NCI-H2227 treated with DMSO at 0.1 percent for 48 hours (cell line): ENCODE data around the gene FBXO9.
"Not testable (repeated sequence)": the region's sequence is repeated elsewhere in the genome, so short reads cannot be mapped to it uniquely, and the experiment has no call there.

ENCODE experiments used
- DNase-seq: peaks from one replicate; lab custom pipeline; 2025; lab: John Stamatoyannopoulos, UW

Gene FBXO9

DNA sequence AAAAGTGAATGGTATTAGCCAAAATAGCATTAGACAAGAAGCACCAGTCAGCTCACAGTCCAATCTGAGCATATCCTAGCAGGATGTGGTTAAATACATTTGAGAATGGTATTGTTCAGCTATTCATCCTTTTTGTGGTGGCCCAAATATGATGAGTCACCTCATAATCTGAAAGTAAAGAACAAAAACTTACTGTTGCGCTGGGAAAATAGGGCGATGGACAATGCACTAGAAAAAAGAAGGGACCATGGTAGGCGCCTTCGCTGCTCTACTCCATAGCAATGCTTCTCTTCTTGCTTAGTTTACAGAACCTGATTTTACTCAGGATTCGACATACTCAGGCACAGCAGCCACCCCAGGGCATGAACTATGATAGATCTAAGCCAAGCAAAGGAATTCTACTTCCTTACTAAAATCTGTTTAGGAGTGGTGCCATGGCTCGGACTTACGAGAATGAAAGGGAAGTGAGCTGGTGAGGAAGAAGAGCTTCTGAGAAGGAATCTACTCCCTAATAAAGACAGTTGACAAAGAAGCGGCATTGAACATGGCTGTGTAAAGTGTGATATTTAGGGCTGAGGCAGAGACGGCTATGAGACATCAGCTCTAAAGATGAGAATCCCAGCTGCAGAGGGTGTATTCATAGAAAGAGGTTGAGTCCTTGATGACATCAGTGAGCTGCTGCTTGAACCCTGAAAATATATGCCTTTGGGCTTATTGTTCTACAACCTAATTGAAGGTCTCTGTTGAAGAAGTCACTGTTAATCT is 16.6 kb upstream of the FBXO9 start:
- no peak for DNase-seq

DNA sequence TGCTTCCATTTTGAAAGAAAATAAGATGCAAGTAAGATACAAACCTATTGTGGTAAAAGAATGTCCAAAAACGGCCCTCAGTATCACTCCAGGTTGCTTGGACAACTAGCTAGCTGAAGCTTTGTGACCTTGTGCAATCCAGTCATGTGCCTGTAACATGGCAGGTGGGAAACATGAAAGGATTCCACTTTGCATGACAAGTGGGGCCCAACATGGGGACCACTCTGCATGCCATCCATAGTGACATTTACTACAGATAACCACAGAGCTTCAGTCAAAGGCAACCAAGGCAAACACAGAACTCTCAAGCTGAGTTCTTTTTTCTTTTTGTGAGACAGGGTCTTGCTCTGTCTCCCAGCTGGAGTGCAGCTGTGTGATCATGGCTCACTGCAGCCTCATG is 15.8 kb upstream of the FBXO9 start:
- DNase-seq, result no peak

DNA sequence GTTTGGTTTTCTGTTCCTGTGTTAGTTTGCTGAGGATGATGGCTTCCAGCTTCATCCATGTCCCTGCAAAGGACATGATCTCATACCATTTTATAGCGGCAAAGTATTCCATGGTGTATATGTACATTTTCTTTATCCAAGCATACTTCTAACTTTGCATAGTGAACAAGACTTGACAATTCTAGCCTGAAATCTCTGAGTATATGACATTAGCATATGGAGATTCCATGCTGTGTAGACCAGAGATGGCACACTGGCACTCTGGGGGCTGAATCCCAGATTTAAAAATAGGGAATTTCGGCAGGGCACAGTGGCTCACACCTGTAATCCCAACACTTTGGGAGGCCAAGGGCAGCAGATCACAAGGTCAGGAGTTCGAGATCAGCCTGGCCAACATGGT is 13.1 kb upstream of the FBXO9 start:
- not testable (repeated sequence) for DNase-seq

DNA sequence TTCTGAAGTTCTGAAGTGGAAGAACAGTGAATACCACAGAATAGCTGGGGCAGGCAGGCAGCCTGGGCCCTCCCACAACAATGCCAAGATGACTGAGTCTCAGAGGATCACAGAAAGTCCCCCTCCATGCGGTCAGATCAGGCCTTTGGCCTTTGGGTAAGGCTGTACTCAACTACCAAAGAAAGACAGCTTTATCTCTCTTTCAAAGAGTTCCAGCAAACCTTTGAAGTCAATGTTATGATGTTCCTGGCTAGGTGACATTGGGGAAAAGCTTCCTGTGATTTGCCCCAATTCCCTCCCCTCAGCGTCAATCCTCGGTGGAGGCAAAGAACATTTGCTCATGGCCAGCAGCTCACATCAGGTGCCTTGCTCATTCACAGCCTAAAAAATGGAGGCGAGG is 10.7 kb upstream of the FBXO9 start:
- DNase-seq, result no peak

DNA sequence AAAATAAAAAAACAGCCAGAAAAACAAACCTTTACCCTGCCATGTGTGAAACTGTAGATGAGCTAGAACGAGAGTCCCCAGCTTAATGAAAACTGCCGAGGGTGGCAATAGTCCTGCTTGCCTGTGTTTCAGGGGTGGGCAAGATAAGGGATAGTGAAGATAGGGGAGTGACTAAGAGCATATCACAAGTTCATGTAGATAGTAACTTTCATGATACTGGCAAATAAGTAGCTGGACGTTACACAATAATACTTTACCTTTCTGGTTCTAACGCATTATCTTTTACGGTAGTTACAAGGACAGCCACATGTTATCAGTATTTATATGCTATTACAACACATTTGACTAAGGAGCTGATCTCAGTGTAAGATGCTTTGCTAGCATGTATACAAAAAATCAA is 9.3 kb upstream of the FBXO9 start:
- DNase-seq, result no peak

DNA sequence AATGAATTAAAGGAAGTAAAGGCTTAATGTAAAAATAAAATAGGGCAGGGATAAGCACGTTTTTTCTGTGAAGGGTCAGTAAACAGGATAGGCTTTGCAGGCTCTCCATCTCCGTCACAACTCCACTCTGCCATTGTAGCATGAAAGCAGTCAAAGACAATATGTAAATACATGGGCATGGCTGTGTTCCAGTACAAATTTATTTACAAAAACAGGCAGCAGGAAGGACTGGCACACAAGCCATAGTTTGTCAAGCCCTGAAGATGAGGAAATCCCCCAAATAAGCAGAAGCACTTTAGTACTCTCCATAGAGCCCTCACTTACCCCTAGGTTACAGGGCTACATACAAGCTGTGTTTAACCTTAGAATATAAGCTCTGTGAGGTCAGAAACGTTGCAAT is 8.9 kb upstream of the FBXO9 start:
- DNase-seq, result no peak

DNA sequence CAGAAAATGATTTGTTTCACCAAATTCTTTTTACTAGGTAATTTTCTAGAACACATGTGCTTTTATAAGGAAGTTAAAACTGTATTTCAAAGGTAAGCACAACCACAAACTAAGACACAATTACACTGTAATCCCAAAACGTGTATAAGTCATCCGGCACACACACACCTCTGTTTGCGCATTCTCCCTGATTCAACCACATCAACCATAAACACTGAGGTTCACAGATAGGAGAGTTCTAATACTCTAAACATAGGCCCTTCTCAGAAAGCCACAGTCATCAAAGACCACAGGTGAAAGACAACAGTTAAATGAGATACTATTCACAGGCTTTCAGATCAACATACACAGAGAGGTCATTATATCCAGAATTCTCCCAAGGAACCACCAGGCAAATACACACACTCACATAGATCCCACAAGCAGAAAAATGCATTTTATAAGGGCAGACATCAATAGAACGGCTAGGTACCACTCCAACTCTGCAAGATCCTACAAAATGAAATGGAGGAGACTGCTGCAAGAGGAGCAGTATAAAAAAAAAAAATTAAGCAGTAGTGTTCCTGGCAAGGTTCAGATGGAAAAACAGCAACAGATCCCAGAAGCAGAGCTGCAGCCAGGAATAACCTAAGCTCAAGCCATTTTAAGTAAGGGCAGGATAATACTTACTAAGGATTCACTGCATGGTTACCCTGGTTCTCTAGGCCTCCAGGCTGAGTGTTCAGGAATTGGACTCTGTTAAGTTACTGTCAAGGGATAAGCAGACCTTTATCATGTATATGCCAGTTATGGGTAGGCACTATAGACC is 6.6 kb upstream of the FBXO9 start:
- no peak for DNase-seq

DNA sequence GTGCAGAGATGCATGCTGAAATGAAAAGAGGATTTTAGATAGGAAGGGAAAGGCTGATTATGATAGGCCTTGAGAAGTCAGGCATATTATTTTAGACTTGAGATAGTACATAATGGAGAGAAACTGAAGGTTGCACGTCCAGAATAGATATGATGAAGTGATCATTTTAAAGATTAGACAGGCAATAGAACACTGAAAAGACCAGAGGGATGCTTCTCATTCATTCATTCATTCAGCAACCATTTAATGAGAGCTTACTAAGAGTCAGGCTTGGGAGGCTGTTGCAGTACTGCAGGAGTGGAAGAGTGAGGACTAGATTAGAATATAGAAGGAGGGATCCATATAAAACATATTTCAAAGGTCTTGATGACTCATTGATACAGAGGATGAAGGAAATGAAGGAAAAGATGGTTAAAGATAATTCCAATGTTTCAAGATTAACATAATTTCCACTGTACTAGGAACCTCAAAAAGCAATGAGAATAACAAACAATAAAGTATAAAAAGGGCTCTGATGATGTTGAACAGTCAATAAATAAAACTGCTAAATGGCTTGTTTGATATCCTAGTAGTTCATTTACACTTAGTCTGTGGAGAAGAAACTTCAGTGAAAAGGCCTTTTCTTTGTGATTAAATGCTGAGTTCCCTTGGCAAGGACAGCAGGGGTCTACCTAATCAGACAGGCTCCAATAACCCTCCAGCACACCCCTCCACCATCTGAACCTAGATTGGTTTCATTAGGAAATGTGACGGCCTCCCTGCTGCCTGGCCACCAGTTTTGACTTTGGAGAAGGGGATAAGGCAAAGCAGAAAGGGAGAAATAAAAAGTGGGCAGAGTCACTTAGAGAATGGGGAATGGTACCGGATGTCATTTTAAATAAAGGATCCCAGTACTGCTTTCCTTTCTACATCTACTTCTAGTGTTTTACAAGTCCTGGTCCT is 5.3 kb upstream of the FBXO9 start:
- DNase-seq, result no peak

DNA sequence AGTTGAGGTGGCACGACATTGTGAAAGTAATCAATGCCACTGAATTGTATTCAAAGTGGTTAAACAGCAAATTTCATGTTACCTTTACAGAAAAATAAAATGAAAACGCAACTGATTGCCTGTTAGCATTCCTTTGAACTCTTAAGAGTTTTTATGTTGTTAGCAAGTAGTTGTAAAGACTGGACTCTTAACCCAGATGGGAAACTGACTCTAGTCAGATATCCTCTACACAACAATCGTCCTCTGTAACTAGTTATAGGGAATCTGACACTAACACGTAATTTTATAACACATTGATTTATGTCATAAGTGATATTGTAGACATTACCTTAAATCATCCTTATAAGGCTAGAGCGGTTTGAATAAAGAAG is 3.0 kb upstream of the FBXO9 start:
- DNase-seq, result no peak

DNA sequence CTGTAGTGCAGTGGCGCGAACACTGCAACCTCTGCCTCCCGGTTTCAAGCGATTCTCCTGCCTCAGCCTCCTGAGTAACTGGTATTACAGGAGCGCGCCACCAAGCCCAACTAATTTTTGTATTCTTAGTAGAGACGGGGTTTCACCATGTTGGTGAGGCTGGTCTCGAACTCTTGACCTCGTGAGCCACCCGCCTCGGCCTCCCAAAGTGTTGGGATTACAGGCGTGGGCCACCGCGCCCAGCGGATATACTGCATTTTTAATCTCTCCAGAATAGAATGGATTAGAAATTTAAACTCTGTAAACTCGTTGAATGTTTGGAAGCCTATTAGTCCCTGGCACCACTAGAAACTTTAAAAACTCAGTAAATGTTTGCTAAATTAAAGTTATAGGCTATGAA is 949 bp upstream of the FBXO9 start:
- not testable (repeated sequence) for DNase-seq

DNA sequence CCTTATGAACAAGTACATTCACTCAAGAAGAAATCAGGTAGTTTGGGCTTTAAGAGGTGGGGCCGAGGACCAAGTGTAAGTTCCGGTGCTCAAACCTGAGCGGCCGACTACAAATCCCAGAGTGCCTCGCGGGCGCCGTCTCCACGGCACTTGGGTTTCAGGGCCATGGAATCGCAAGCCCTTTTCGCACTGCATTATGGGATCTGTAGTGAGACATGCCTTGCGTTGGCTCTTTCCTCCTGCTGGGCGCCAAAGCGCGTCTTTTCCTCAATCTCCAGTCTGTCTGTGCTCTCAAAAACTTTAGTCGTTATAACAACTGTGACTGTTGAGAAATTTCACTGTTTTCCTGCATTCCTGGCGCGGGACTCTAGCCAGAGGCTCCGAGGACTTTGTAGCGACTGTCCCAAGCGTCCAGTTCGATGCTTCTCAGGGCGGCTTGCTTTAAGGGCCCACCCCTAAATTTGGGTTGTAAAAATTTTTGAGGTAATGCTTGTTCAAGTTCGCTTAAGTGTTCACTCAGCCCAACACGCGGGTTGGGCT is 408 bp upstream of the FBXO9 start:
- DNase-seq, result peak; percentile 89

DNA sequence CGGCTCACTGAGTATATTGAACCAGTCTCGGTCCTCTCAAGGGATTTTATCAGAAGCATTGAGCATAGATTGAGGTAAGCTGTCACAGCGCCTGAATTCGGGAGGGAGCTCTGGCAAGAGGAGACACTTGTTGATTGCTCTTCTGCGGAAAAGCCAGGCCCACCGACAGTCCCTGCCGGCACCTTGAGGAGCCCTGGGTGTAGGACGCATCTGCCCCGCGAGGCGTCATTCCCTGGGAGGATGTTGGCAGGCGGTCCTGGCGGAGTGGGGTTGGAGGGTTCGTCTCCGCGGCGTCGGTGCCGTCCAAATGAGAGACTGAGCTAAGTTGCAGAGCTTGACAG is 843 bp downstream of the FBXO9 start:
- DNase-seq, result no peak

DNA sequence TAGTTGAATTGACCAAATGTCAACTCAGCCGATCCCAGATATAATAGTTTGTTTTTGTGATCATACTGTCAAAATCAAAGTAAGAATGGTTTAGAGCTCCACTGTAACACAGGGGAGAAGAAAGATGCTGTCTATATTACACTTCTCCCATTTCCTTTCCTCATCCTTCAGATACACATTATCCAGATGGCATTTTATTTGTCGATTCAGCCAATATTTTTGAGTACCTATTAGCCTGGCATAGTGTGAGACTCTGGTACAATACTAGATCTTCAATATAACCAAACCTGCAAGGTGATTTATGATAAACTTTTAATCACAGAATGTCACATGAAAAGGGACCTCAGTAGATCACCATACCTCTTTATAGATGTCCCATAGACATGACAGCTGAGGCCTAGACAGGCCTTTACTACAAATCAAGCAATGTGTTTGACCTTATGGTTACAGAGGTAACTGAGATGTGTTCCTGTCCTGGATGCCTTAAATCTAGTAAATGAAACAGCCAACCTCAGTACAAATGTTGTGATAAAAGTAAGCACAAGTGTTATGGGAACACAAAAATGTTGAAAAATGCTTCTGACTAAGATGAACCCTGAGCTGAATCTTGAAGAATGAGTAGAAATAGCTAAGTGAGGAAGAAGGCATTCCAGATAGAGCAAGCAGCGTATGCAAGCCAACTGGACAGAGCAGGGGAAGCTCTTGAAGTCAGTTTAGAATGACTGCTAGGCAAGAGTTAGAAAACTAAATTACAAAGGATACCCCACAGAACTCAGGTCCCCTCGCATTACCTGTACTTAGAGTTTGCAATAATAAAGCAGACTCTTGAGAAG is 1.9 kb downstream of the FBXO9 start:
- DNase-seq, result no peak

DNA sequence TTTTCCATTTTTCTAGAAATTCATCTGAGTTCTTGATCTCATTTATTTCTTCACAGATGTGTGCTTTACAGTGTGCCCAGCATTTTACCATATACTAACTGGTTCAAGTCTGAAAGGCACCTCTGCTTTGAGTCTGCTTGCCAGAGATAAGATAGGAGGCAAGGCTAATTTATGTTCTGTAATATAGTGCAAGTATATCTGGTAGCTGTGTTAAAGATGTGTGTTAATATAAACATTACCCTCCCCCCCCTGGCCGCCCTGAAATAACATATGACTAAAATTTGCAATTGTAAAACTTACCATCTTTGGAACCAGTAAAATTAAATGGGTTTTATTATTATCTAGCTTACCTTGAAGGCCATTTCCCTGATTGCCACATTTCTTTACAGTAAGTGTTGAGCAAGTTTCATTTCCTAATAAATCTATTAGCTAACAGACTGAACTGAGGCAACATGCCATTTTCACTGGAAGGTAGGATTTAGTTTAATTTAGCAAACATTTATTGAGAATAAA is 2.7 kb downstream of the FBXO9 start:
- DNase-seq, result no peak

DNA sequence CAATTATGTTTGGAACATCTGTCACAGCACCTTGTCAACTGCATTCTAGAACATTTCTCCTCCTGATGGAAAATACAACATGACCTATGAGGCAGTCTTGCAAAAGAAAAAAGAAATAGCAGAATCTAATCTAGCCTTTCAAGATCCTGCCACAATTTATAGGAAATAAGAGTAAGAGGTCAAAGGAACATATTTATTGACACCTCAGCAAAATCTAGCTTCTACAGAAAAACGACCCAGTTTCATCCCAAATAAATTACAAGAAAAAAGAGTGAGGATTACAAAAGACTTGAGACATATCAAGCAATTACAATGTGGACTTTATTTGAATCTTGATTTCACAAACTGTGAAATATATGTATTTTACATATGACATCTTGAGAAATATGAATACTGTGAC is 4.2 kb downstream of the FBXO9 start:
- no peak for DNase-seq

DNA sequence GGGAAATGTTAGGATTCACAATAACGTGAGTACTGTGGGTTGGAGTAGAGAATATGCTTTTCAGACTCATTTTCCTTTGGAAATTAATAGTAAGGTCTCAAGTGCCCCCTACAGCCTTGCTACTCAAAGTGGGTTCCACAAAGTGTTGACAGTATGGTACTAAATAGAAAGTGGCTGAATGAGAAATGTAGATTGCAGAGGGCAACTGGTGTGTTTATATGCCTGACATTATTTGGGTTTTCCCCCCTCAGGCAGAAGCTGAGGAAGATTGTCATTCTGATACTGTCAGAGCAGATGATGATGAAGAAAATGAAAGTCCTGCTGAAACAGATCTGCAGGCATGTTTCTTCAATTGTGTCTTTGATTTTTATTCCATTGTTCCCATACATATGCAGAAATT is 5.6 kb downstream of the FBXO9 start:
- no peak for DNase-seq

DNA sequence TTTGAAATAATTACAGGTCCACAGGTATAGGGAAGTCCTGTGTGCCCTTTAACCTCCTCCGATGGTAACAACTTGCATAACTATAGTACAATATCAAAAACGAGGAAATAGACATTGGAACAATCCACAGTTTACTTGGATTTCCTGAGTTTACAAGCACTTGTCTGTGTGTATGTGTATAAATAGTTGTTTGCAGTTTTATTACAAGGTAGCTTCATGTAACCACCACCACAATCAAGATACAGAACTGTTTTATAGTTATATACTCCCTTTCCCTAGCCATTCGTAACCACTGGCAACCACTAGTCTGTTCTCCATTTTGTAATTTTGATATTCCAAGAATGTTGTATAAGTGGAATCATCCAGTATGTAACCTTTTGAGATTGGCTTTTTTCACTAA is 9.1 kb downstream of the FBXO9 start:
- no peak for DNase-seq

DNA sequence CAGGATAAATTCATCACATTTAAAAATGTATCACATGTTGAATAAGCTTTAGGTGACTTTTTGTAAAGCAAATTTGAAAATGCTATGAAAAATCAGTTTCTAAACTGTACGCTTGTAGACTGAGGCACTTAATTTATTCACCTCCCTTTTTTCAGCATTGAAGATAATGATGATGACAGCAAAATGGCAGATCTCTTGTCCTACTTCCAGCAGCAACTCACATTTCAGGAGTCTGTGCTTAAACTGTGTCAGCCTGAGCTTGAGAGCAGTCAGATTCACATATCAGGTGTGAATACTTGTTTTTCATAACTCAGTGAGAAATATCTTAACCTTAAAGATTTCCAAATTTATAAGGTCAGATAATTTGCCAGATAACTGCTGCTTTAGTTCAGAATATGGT is 15.6 kb downstream of the FBXO9 start:
- DNase-seq, result no peak

DNA sequence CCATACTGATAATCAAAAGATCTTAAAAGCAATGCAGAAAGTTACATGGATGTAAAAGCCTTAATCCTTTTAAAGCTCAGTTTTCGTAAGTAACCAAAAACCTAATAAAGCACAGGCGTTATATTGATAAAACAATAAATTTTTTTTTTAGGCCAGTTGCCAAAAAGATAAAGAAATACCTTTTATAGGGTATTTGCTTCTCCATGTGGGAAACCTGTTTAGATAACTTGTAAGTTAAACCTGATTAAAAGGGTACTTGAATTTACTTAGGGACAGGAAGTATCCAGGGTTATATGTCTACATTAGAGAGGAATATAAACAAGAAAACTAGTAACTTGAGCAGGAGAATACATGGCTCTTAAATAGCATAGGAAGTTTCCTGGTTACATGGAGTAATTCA is 21.1 kb downstream of the FBXO9 start:
- no peak for DNase-seq

DNA sequence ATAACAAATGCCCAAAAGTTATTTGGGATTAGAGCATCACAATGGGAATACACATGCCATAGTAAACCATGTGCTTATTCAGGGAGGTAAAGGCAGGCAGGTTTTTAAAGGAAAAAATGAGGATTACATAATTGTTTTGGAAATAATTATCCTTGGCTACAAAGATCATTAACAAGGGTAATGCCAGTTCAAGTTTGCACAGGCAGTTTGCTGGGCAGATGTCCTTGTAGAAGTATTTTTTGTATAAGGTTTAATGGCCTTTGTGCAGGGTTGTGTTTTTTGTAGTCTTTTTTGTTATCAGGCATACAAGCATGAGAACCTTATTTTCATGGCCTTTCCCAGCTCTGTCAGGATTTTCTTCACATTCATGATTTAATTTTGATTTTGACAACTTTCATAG is 24.7 kb downstream of the FBXO9 start:
- DNase-seq, result no peak

DNA sequence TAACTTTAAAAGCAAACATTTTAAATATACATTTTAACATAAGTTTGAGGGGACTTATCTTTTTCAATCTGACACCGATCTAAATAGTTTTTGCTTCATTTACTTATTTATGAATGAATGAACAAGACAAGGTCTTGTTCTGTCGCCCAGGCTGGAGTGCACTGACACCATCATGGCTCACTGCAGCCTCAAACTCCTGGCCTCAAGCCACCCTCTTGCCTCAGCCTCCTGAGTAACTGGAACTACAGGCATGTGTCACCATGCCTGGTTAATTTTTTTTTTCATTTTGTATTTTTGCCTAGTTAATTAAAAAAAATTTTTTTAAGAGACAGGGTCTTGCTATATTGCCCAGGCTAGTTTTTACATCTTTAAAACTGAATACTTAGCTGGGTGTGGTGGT is 25.4 kb downstream of the FBXO9 start:
- no peak for DNase-seq
